Measurements from ENCODE around the gene KRTAP3-3.

KRTAP3-3 gene

DNA sequence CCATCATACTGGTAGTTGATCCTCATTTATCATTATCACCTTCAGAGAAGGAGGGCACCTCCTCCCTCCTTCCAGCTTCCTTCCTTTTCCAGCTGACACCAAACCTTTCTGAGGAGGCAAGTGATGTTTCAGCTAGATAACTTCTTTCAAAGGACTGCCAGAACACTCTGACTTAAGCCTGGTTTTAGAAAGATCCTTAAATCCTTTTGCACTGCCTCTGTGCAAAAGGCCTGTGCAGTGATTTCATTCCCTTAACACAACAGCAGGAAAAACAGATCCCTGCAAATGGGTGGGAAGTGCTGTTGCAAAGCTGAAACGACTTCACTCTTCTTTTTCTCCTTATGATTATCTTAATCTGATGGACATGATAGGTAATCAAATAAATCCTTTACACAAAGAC is 49.4 kb downstream of the KRTAP3-3 start:
- Histone ChIP-seq H3K4me3 (ENCODE audit: severe bottlenecking) (no peak overlapping the region), H3K36me3 (ENCODE audit: low read depth) (no peaks in the 10 kb centered on the region), H3K27ac (ENCODE audit: poor library complexity, severe bottlenecking) (no peak overlapping the region), H3K9me3 (ENCODE audit: severe bottlenecking) (no peaks in the 10 kb centered on the region), H3K27me3 (ENCODE audit: insufficient read depth, poor library complexity, severe bottlenecking) (no peaks in the 10 kb centered on the region), H3K4me1 (ENCODE audit: insufficient read depth, poor library complexity, severe bottlenecking) (no peaks in the 10 kb centered on the region)
- no peak for TF ChIP-seq CTCF (IDR thresholded peaks at IDR 0.05; ENCODE audit: poor library complexity, severe bottlenecking)
- ATAC-seq (ENCODE audit: low read depth) = no peak
- no peak for DNase-seq (ENCODE audit: low spot score)

Measured in RWPE2 (cell line).